ENCODE measurements around the gene STAM2. TPM values are rescaled to one million over a fixed set of nuclear protein-coding genes. Genes with fewer than 3 reads are reported as not detected.
A peak's percentile ranks its signal among the peaks of the same experiment; 100 is the strongest.

STAM2 gene
- 11.6 and 21.0 TPM in 2 replicates for total RNA-seq
- polyA plus RNA-seq = 4.5 and 8.3 TPM in 2 replicates

- Histone ChIP-seq H3K27ac (peak within 1 kb of the TSS; percentile 98), H3K36me3 (no peaks in the 10 kb centered on the region), H3K4me1 (ENCODE audit: low read depth) (peaks cover 4% of the 10 kb centered on the region), H3K4me3 (peak within 1 kb of the TSS; percentile 74), H3K9me3 (ENCODE audit: low read depth) (no peaks in the 10 kb centered on the region), H3K27me3 (no peaks in the 10 kb centered on the region)
- peak; percentile 98 for TF ChIP-seq CTCF (IDR thresholded peaks at IDR 0.05; ENCODE audit: low read depth, low read length)
- DNase-seq (ENCODE audit: low read depth in 1 of 2, low spot score in 1 of 2) = peak; percentile 93 to 95
These were observed at the start of gene STAM2 for GRCh38 chr2:152175368-152176112. Gene STAM2, minus strand, starts transcription at chr2:152175763. Its CDS starts 121 bp downstream, at chr2:152175642.

- Histone ChIP-seq H3K27me3 (no peaks in the 10 kb centered on the region), H3K4me3 (no peak overlapping the region), H3K4me1 (ENCODE audit: low read depth) (no peaks in the 10 kb centered on the region), H3K36me3 (no peaks in the 10 kb centered on the region), H3K27ac (no peak overlapping the region), H3K9me3 (ENCODE audit: low read depth) (no peaks in the 10 kb centered on the region)
- no peak for TF ChIP-seq CTCF (IDR thresholded peaks at IDR 0.05; ENCODE audit: low read depth, low read length)
- DNase-seq (ENCODE audit: low read depth in 1 of 2, low spot score in 1 of 2) = peak in 1 of 2 donors; percentile 48
These were observed 48.4 kb upstream of the STAM2 start for GRCh38 chr2:152223977-152224376.

GRCh38 chr2:152222975-152223637 is 47.5 kb upstream of the STAM2 start:
- Histone ChIP-seq H3K36me3 (no peaks in the 10 kb centered on the region), H3K27ac (no peak overlapping the region), H3K9me3 (ENCODE audit: low read depth) (no peaks in the 10 kb centered on the region), H3K4me3 (no peak overlapping the region), H3K27me3 (no peaks in the 10 kb centered on the region), H3K4me1 (ENCODE audit: low read depth) (no peaks in the 10 kb centered on the region)
- TF ChIP-seq CTCF (IDR thresholded peaks at IDR 0.05; ENCODE audit: low read depth, low read length) = no peak
- peak; percentile 57 to 98 for DNase-seq (ENCODE audit: low read depth in 1 of 2, low spot score in 1 of 2)

- H3K36me3 ChIP-seq = no peaks in the 10 kb centered on the region
- no peak for TF ChIP-seq CTCF (IDR thresholded peaks at IDR 0.05; ENCODE audit: low read depth, low read length)
- no peaks in the 10 kb centered on the region for H3K4me1 ChIP-seq (ENCODE audit: low read depth)
- DNase-seq (ENCODE audit: low read depth in 1 of 2, low spot score in 1 of 2) = peak in 1 of 2 donors; percentile 73
- no peak overlapping the region for H3K4me3 ChIP-seq
- H3K9me3 ChIP-seq (ENCODE audit: low read depth) = no peaks in the 10 kb centered on the region
- no peak overlapping the region for H3K27ac ChIP-seq
- no peaks in the 10 kb centered on the region for H3K27me3 ChIP-seq
These were observed 46.3 kb upstream of the STAM2 start for GRCh38 chr2:152221839-152222238.

GRCh38 chr2:152219077-152219828 is 43.7 kb upstream of the STAM2 start:
- no peak overlapping the region for H3K27ac ChIP-seq
- H3K4me1 ChIP-seq (ENCODE audit: low read depth) = no peaks in the 10 kb centered on the region
- no peak for DNase-seq (ENCODE audit: low read depth in 1 of 2, low spot score in 1 of 2)
- H3K4me3 ChIP-seq = no peak overlapping the region
- H3K9me3 ChIP-seq (ENCODE audit: low read depth) = no peaks in the 10 kb centered on the region
- no peaks in the 10 kb centered on the region for H3K27me3 ChIP-seq
- TF ChIP-seq CTCF (IDR thresholded peaks at IDR 0.05; ENCODE audit: low read depth, low read length) = no peak
- H3K36me3 ChIP-seq = no peaks in the 10 kb centered on the region

Measured in cardiac muscle cell (in vitro differentiated cells and primary cell).